ENCODE results near the gene NETO2.

DNA sequence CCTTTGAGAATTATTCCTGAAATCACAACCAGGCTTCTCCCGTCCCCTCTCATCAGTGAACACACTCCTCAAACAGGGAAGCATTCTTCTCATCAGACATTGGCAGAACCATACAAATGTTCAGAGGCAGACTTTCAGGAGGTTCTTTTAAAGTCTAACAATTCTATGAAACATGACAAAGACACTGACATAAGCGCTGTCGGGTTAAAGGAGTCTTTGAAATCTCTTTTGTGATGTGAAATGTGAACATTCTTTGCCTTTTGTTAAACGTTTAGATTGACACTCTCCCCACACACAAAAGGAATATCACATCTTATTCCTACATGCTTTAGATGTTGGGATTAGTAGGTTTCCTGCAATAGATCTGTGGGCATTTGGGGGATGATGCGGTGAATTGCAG lies 63.9 kb downstream of the NETO2 start:
- TF ChIP-seq EP300 (IDR thresholded peaks at IDR 0.05) (no peak), POLR2A (IDR thresholded peaks at IDR 0.05; ENCODE audit: low read depth) (no peak)
- TF ChIP-seq, protein P1, sequence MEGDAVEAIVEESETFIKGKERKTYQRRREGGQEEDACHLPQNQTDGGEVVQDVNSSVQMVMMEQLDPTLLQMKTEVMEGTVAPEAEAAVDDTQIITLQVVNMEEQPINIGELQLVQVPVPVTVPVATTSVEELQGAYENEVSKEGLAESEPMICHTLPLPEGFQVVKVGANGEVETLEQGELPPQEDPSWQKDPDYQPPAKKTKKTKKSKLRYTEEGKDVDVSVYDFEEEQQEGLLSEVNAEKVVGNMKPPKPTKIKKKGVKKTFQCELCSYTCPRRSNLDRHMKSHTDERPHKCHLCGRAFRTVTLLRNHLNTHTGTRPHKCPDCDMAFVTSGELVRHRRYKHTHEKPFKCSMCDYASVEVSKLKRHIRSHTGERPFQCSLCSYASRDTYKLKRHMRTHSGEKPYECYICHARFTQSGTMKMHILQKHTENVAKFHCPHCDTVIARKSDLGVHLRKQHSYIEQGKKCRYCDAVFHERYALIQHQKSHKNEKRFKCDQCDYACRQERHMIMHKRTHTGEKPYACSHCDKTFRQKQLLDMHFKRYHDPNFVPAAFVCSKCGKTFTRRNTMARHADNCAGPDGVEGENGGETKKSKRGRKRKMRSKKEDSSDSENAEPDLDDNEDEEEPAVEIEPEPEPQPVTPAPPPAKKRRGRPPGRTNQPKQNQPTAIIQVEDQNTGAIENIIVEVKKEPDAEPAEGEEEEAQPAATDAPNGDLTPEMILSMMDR (IDR thresholded peaks at IDR 0.05): no peak

Measured in esophagus muscularis mucosa (tissue), 4 donors.